Activated T-helper 1 cell treated with anti-CD3 and anti-CD28 coated beads, Interleukin-12 subunit alpha, Interleukin-12 subunit beta, Interleukin-2, Interleukin-4 antibody, amounts not matched to agents 30 ng/mL and 10 ng/mL and 1 ng/mL, durations not matched to agents 14 hours and 24 hours and 36 hours (primary cell): ENCODE data around the gene TNNI2. TPM values are rescaled to one million over a fixed set of nuclear protein-coding genes. Genes with fewer than 3 reads are reported as not detected.
"Not testable (repeated sequence)": the region's sequence is repeated elsewhere in the genome, so short reads cannot be mapped to it uniquely, and the experiment has no call there.

Source experiments
- DNase-seq: peaks from one replicate; pipeline ENCODE4 v3.0.0; 2021; ENCODE audit warnings: low spot score
- H3K27ac Mint-ChIP-seq: one replicate; pipeline ENCODE4 v1.8.0; 2021; ENCODE audit warnings: mild to moderate bottlenecking, mixed read lengths
- H3K27me3 Mint-ChIP-seq: one replicate; pipeline ENCODE4 v1.8.0; 2022; ENCODE audit warnings: mild to moderate bottlenecking, moderate library complexity, mixed read lengths; ENCODE audit not compliant: insufficient read depth
- H3K36me3 Mint-ChIP-seq: one replicate; pipeline ENCODE4 v1.8.0; 2021; ENCODE audit warnings: low read depth, mixed read lengths
- H3K4me1 Mint-ChIP-seq: one replicate; pipeline ENCODE4 v1.8.0; 2021; ENCODE audit warnings: low read depth, mixed read lengths
- H3K4me3 Mint-ChIP-seq: one replicate; pipeline ENCODE4 v1.8.0; 2021; ENCODE audit warnings: mild to moderate bottlenecking, moderate library complexity, mixed read lengths
- H3K9me3 Mint-ChIP-seq: one replicate; pipeline ENCODE4 v1.8.0; 2021; ENCODE audit warnings: mixed read lengths
- intact Hi-C: fragments of 100-400 bp; cut with micrococcal nuclease; formaldehyde crosslinking; loops from one replicate; pipeline ENCODE4 v1.15.1; 2024
- total RNA-seq: library from RNA; stranded (reverse); gene quantifications from 2 replicates; pipeline ENCODE4 v1.2.3, GENCODE V29; 2022

Gene TNNI2
- total RNA-seq, 1 donor from 2014 or later, result not detected

DNA sequence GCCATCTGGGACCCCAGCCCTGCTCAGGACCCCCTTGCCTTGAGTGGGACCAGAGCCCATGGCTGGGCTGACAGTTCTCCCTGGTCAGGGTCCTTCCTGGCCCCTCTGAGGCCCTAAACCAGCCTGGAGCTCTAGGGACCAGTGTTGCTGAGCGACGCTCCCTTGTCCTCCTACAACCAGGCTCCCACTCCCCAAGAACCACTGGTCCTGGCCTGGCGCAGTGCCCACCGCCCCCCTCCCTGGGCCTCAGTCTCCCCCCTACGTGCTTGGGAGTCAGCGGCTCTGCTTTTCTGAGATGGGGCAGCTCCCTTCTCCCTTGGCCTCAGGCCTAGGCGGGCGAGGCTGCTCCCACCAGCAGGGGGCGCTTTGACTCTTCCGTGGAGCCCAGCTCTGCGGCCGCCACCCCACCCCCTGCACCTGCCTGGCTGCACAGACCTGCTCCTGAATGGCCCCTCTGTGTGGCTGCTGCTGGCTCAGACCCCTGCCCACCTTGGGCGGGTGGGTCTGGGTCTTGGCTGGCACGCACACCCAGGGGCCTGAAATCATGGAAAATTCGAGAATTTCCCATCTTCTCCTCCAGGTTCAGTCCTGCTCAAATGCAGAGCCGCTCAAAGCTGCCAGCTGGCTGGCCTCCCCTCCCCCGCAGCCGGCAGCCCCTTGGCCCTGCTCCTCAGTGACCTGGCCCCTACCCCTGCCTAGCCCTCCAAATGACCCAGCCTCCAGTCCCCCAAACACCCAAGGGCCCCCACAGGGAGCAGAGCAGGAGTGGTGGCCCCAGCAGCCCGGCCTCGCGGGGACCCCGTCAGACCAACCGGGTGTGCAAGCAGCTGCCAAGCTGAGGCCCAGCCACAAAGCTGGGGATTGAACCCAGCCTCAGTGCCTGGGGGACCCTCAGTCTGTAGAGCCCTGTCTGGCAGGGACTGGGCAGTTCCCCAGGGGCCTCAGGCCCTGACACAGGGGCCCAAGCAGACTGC, 43.8 kb downstream of the TNNI2 start:
- no peaks in the 10 kb centered on the region for H3K4me1 Mint-ChIP-seq
- no peaks in the 10 kb centered on the region for H3K27me3 Mint-ChIP-seq
- no peak overlapping the region for H3K4me3 Mint-ChIP-seq
- no peak overlapping the region for H3K27ac Mint-ChIP-seq
- no peaks in the 10 kb centered on the region for H3K9me3 Mint-ChIP-seq
- peak; percentile 60 for DNase-seq
- H3K36me3 Mint-ChIP-seq, result peaks cover 3% of the 10 kb centered on the region
- intact Hi-C loops, result loop anchor here (1.0 to 5.0 kb wide), 4 partner anchors 35 to 269 kb away; partner anchors contain the start of gene TNNT3

DNA sequence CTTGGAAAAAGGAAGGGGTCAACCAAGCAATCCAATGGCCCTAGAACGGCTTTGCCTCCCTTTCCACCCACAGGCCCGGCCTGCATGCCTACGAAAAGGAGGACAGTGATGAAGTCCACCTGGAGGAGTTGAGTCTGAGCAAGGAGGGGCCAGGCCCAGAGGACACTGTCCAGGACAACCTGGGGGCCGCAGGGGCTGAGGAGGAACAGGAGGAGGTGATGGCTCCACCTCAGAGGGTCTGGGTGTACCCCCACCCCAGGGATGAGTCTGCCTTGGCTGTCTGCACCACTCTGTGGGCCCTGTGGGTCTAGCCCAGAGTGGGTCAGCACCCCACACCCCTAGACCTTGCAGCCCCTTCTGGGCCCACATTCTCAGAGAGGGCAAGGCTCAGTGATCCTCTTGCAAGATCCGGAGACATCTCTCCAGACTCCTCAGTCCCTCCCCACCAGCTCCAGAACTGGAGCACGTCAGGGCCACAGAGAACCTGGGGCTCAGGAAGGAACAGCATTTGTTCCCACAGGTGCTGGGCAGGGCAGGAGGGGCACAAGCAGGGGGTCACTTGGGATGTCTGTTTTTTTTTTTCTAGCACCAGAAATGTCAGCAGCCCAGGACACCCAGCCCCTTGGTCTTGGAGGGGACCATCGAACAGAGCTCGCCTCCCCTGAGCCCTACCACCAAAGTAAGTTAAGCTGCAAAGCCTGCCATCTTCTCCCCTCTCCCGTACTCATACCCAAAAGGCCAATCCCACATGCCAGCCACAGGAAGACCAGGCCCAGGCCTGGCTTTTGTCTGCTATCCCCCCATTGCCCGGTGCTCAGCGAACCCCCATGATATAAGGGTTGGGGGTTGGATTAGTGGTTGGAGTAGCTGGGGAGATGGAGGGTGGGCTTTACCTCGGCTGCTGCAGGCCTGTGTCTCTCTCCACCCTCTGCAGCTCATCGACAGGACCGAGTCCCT, 44.8 kb downstream of the TNNI2 start:
- Mint-ChIP-seq H3K4me1 (peaks cover 6% of the 10 kb centered on the region), H3K27ac (no peak overlapping the region), H3K9me3 (no peaks in the 10 kb centered on the region), H3K27me3 (no peaks in the 10 kb centered on the region), H3K4me3 (no peak overlapping the region), H3K36me3 (peaks cover 9% of the 10 kb centered on the region)
- DNase-seq, result no peak
- intact Hi-C loops, result loop anchor here (5.0 kb wide), 1 partner anchor 34 kb away; the partner anchor contains the start of gene TNNT3

DNA sequence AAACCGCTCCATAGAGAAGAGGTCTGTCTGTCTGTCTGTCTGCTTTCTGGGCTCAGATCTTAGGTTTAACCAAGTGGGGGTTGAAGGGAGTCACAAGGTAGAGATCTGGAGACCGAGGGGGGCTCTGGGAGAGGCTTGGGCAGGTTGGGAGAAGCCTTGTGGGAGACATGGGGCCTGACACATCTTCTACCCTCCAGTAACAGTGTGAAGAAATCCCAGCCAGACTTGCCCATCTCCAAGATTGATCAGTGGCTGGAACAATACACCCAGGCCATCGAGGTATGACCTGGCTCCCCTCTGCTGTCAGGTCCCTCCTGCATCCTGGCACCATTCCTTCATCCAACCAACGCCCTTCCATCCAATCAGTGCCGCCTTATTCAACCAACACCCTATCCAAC, 45.5 kb downstream of the TNNI2 start:
- no peaks in the 10 kb centered on the region for H3K27me3 Mint-ChIP-seq
- H3K9me3 Mint-ChIP-seq, result no peaks in the 10 kb centered on the region
- intact Hi-C loops, result loop anchor here (5.0 kb wide), 1 partner anchor 33 kb away; the partner anchor contains the start of gene TNNT3
- H3K4me3 Mint-ChIP-seq, result no peak overlapping the region
- no peak overlapping the region for H3K27ac Mint-ChIP-seq
- no peak for DNase-seq
- peaks cover 10% of the 10 kb centered on the region for H3K4me1 Mint-ChIP-seq
- H3K36me3 Mint-ChIP-seq, result peaks cover 13% of the 10 kb centered on the region

DNA sequence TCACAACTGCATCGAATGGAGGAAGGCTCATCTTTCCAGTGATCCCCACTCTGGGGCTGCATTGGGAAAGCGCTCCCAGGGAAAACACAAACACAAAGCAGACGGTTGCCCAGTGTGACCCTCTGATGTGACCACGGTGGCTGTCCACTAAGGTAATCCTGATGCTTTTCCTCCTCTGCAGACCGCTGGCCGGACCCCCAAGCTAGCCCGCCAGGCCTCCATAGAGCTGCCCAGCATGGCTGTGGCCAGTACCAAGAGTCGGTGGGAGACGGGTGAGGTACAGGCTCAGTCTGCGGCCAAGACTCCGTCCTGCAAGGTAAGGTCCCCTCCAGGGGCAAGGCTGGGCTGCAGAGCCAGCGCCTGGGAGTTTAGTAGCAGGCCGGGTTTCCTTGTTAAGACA, 47.8 kb downstream of the TNNI2 start:
- H3K4me3 Mint-ChIP-seq, H3K27me3 Mint-ChIP-seq, intact Hi-C loops, H3K27ac Mint-ChIP-seq, DNase-seq, H3K9me3 Mint-ChIP-seq: not testable (repeated sequence)
- H3K4me1 Mint-ChIP-seq, result peaks cover 10% of the 10 kb centered on the region
- peaks cover 11% of the 10 kb centered on the region for H3K36me3 Mint-ChIP-seq

DNA sequence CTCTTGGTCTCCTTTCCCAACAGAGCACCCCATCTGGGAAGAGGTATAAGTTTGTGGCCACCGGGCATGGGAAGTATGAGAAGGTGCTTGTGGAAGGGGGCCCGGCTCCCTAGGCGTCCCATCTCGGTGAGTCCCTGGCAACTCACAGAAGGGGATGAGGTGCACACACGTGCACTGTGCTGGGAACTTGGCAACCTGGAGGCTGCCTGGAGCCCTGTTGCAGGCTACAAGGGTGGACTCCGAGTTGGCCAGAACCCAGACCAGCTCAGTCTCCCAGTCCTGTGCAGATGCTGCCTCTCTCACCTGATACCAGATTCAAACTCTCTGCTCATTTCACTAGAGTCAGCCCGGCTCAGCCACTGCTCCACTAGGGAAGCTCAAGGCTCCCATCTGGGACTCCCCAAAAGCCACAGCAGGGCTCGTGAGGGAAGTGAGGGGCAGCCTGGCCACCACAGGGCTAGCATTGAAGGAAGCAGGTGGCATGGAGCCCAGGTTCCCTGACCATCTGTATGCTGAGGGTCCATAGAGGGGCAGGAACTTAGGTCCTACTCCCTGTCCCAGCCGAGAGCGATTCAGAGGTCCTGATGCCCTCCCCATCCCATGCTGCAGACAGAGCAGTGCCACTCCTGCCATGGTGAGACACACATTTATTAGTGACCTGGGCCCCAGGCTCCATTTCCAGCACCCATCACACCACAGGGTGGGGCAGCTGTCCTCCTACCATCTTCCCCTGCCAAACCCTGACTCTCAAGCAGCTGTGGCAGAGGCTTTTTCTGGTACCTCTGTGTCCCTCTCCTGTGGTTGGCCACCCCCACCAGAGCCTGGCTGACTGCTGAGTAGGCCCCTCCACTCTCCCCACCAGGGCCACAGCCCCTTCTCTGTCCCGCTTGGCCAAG, 48.9 kb downstream of the TNNI2 start:
- peak overlapping the region; percentile 71 for H3K27ac Mint-ChIP-seq
- no peaks in the 10 kb centered on the region for H3K9me3 Mint-ChIP-seq
- H3K4me3 Mint-ChIP-seq, result no peak overlapping the region
- H3K36me3 Mint-ChIP-seq, result peaks cover 15% of the 10 kb centered on the region
- DNase-seq, result no peak
- H3K4me1 Mint-ChIP-seq, result peaks cover 10% of the 10 kb centered on the region
- H3K27me3 Mint-ChIP-seq, result no peaks in the 10 kb centered on the region
- intact Hi-C loops, result loop anchor here (2.0 kb wide), 1 partner anchor 33 kb away; no protein-coding TSS in a partner anchor

DNA sequence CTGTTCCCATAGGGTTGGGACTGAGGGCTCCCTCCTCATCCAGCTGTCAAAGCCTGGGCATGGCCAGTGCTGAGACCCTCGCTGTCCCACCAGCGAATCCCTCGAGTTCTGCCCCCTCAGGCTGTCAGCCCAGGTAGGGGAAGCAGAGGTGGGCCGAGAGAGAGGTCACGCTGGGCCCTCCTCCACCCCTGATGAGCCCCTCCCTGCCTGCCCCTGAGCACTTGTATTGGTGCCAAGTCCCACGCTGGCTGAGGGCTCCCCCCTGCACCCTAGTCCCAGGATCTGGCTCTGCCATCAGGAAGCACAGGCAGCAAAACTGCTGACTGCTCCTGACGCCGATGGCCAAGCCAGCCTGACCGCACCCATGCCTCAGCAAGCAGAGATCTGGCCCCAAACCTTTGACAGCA, 49.6 kb downstream of the TNNI2 start:
- H3K4me3 Mint-ChIP-seq, result no peak overlapping the region
- intact Hi-C loops, result loop anchor here (2.0 kb wide), 1 partner anchor 34 kb away; no protein-coding TSS in a partner anchor
- DNase-seq, result no peak

DNA sequence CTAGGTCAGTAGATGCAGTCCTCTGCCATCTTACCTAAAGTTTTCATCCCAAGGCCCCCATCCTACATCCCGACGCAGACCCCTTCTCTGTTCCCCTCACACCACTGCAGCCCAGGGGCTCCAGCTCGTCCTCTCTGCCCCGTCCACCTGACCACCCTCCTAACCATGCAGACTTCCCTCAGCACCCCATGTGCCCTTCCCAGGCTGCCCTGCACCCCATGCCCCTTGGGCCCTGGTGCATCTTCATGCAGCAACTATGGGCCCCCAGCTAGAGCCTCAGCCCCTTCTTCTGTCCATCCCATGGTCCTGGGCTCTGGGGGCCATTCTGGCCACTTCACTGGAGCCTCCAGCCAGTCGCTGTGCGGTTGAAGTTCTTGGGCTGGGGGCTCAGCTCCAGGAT, 50.0 kb downstream of the TNNI2 start:
- DNase-seq, result no peak
- Mint-ChIP-seq H3K4me1 (peaks cover 10% of the 10 kb centered on the region), H3K27ac (peak overlapping the region; percentile 71), H3K4me3 (peak overlapping the region; percentile 5), H3K27me3 (no peaks in the 10 kb centered on the region), H3K36me3 (peaks cover 18% of the 10 kb centered on the region), H3K9me3 (no peaks in the 10 kb centered on the region)
- intact Hi-C loops, result loop anchor here (2.0 kb wide), 1 partner anchor 34 kb away; no protein-coding TSS in a partner anchor

More for the DNA sequence above, 49.6 kb downstream of the TNNI2 start:
- Mint-ChIP-seq H3K27me3 (no peaks in the 10 kb centered on the region), H3K36me3 (peaks cover 16% of the 10 kb centered on the region), H3K27ac (peak overlapping the region; percentile 71), H3K4me1 (peaks cover 10% of the 10 kb centered on the region), H3K9me3 (no peaks in the 10 kb centered on the region)

DNA sequence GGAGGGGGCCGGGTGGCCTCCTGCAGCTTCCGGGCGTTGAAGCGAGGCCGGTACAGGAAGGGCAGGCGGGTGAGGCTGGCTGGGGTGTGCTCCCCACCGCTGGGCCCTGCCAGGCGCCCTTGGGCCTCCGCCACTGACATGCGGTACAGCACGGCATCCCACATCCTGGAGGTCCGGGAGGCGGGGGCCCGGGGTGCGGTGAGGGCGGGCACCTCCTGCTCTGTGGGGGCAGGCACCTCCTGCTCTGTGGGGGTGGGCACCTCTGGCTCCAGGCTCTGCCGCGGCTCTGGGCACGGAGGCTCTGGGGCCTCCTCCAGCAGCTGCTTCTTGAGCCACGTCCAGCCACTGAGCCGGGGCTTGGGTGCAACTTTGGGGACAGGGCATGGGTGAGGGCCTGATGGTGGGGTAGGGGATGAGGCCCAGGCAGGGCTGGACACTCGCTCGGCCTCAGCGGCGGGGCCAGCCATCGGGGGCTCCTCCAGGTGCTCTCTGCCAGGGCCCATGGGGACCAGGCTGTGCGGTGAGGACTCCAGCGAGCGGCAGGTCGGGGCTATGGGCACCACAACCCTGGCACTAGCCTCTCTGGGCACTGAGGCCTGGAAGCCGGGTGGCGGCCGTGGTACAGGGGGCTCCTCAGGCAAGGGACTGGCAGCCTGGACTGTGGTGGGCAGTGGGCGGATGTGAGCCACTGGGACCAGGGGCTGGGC, 50.6 kb downstream of the TNNI2 start:
- Mint-ChIP-seq H3K4me3 (peak overlapping the region; percentile 37), H3K27ac (peak overlapping the region; percentile 71), H3K9me3 (no peaks in the 10 kb centered on the region), H3K4me1 (peaks cover 10% of the 10 kb centered on the region), H3K36me3 (peaks cover 18% of the 10 kb centered on the region), H3K27me3 (no peaks in the 10 kb centered on the region)
- intact Hi-C loops, result loop anchor here (2.0 kb wide), 1 partner anchor 35 kb away; no protein-coding TSS in a partner anchor
- DNase-seq, result peak; percentile 64

DNA sequence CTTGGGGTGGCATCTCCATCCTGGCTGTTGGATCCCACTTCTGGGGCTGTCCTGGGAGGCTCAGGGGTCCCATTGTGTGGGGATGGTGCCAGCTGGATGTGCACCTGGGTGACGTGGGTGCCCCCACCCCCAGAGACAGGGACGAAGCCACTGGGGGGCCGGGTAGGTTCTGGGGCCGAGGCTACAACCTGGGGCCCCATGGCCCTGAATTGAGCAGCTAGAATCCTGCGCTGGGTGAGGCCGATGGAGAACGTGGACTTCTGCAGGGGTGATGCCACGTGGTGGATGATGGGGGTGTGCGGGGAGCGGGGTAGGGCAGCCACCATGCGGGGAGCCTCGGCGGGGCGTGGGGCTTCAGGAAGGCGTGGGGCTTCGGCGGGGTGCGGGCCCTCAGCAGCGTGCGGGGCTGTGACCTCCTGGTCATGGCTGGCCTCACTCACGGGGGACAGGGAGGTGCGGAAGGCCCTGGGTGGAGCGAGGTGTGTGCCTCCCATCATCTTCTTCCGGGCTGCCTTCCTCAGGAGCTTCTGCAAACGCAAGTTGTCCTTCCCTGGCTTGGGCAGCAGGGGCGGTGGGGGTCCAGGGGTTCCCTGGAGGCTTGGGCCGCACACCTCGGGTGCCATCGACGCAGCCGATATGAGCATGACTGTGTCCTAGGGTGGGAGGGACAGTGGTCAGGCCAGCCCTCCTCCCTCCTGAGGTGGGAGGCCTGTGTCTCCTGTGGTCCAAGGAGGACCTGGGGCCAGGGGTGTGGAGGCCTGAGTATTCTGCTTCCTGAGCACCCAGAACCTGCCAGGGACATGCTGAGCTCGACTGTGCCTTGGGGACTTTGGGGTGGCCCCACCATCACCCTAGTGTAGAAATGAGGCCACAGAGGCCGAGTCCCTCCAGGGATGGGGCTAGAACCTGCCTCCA, 51.4 kb downstream of the TNNI2 start:
- H3K4me3 Mint-ChIP-seq, result peak overlapping the region; percentile 37
- no peak for DNase-seq

More for the DNA sequence above, 51.4 kb downstream of the TNNI2 start:
- no peaks in the 10 kb centered on the region for H3K27me3 Mint-ChIP-seq
- peaks cover 18% of the 10 kb centered on the region for H3K36me3 Mint-ChIP-seq
- no peaks in the 10 kb centered on the region for H3K9me3 Mint-ChIP-seq
- intact Hi-C loops, result loop anchor here (2.0 kb wide), 1 partner anchor 35 kb away; no protein-coding TSS in a partner anchor
- H3K27ac Mint-ChIP-seq, result no peak overlapping the region
- H3K4me1 Mint-ChIP-seq, result peaks cover 10% of the 10 kb centered on the region
